GM18867 (cell line): ENCODE results near the gene C21orf58.

Source experiments
- ATAC-seq: cut with Tn5 transposase; IDR thresholded peaks from one replicate; pipeline ENCODE4 v1.9.1; 2021; ENCODE audit warnings: mild to moderate bottlenecking, moderate library complexity; ENCODE audit not compliant: unreplicated experiment

C21orf58 gene

GRCh38 chr21:46297338-46298271 lies 26.1 kb downstream of the C21orf58 start:
- no peak for ATAC-seq

- no peak for ATAC-seq
Measured at GRCh38 chr21:46295996-46296752, 27.5 kb downstream of the C21orf58 start.

GRCh38 chr21:46295177-46295770 lies 28.4 kb downstream of the C21orf58 start:
- ATAC-seq: no peak

- ATAC-seq: no peak
Measured at GRCh38 chr21:46294647-46295176, 29.0 kb downstream of the C21orf58 start.

- ATAC-seq: no peak
Measured at GRCh38 chr21:46291561-46291960, 32.1 kb downstream of the C21orf58 start.

- no peak for ATAC-seq
Measured at GRCh38 chr21:46289655-46290179, 34.0 kb downstream of the C21orf58 start.

- ATAC-seq: no peak
Measured at GRCh38 chr21:46287541-46287940, 36.1 kb downstream of the C21orf58 start.

GRCh38 chr21:46286648-46287002 lies 37.0 kb downstream of the C21orf58 start:
- no peak for ATAC-seq

GRCh38 chr21:46285761-46286647 lies 37.7 kb downstream of the C21orf58 start, which contains the start of gene YBEY:
TSS of gene YBEY (plus strand) at chr21:46286342. CDS start at chr21:46286914, 572 bp downstream.
- ATAC-seq: peak; percentile 86

GRCh38 chr21:46285206-46285661 lies 38.4 kb downstream of the C21orf58 start, which contains the start of gene MCM3AP:
TSS of gene MCM3AP (minus strand) at chr21:46285611. CDS start at chr21:46285286, 325 bp downstream.
- ATAC-seq: no peak

GRCh38 chr21:46284733-46285132 lies 38.9 kb downstream of the C21orf58 start:
- ATAC-seq: no peak

- no peak for ATAC-seq
Measured at GRCh38 chr21:46284077-46284644, 39.5 kb downstream of the C21orf58 start.

- no peak for ATAC-seq
Measured at GRCh38 chr21:46274797-46275390, 48.8 kb downstream of the C21orf58 start.

GRCh38 chr21:46273341-46273740 lies 50.3 kb downstream of the C21orf58 start:
- no peak for ATAC-seq

- ATAC-seq: no peak
Measured at GRCh38 chr21:46269466-46269865, 54.2 kb downstream of the C21orf58 start.

- ATAC-seq: no peak
Measured at GRCh38 chr21:46268371-46268770, 55.3 kb downstream of the C21orf58 start.

GRCh38 chr21:46266946-46267345 lies 56.7 kb downstream of the C21orf58 start:
- no peak for ATAC-seq

- no peak for ATAC-seq
Measured at GRCh38 chr21:46265736-46266525, 57.7 kb downstream of the C21orf58 start.
